Kidney tubule cell (primary cell): ENCODE measurements around the gene SQSTM1.

Experiments used
- DNase-seq: peaks from one replicate; pipeline ENCODE4 v3.0.0-alpha.2; 2018; ENCODE audit warnings: low spot score

SQSTM1 gene

GRCh38 chr5:179795049-179795862, 25.4 kb upstream of the SQSTM1 start:
- peak; percentile 59 for DNase-seq

GRCh38 chr5:179795863-179796833, 24.6 kb upstream of the SQSTM1 start:
- DNase-seq = peak; percentile 89

DNA sequence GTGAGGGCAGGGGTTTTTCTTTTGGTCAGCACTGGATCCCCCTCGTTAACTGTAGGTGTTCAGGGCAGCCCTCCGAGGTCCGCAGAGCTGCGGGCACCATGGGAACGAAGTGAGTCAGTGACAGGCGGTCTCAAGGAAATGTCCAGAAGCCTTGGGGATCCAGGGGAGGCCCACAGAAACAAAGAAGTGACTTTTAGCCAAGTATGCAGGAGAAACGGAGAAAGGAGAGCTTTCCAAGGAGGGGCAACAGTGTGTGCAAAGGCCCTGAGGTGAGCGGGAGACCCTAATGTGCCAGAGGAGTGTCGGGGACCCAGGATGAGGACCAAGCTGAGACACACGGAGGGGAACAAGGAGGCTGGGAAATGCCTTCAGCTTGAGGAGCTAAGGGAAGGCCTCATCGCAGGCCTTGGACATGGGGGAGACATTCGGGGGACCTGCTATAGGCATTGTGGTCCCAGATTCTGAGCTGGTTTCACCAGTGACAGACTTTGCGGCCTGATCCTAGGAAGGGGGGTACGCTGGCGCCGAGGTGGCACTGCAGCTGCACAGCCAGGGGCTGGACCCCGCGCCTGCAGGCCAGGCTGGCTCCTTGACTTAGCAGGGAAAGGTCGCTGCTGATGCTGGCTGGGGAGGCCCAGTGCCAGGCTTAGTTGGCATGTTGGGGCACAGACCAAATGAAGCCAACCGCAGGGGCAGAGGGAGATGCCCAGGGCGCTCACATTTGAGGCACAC, 23.7 kb upstream of the SQSTM1 start:
- no peak for DNase-seq

DNA sequence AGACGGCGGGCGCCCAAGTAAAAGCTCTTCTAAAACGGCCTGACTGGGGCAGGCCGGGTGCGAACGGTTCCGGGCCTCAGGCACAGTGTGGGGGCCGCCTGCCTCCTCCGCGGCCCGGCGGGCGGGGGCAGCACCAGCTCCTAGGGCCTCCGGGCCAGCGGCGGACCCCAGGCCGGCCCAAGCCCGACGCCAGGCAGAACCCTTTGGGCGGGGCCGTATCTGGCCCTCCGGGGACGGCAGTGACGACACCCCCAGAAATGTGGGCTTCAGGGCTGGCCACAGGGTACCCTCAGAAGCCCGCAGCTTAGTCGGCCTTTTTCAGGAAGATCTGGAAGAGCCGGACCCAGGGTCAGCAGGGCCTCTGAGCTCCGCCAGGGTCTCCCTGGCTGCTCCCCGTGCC, 23.0 kb upstream of the SQSTM1 start:
- DNase-seq = no peak

GRCh38 chr5:179798144-179798770, 22.4 kb upstream of the SQSTM1 start:
- DNase-seq = no peak

DNA sequence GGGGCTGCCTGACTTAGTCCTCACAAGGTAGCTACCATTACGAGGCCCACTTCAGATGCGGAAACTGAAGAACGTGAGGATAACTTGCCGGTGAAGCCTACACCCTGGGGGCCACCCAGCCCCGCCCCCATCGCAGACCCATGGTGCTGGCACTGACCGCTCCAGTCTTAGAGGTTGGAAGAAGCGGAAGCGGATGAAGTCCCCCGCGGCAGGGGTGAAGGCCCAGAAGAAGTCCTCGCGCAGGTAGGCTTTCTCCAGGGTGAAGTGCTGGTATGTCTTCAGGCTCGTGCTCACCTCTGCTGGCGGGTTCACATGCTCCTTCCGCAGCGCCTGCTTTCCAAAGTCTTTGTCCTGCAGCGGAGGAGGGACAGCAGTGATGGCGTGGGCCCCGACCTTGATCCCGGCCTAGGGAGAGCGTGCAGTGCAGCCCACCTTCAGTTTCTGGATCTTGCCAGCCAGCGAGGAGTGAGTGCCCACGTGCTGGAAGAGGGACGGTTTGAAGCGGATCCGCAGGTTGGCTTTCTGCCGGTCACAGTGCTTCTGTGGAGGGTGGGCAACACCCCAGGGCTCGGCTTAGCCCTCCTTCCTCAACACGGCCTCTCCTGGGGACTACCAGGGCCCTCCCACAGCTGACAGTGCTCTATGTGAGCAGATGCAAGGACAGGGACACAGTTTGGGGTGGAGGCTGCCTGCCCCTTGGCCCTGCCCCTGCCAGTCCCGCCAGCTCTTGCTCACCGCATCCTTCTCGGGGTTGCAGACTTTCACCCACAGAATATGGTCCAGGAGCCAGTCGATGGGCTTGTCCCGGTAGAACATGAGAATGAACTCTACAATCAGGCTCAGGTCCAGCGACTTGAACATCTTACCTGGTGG, 21.7 kb upstream of the SQSTM1 start:
- no peak for DNase-seq

DNA sequence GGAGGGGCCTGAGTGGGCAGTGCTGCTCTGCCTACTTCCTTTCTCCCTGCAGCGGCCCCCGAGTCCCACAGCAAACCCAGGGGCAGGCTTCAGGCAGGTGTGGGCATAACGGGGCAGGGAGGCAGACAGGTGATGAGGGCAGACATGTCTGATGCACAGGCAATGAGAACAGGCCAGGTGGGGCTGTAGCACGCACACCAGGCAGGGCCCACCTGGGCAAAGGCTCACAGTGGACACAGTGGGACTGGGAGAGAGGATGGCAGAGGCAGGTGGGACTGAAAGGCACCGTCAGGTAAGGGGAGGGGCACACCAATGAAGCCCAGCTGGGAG, 21.1 kb upstream of the SQSTM1 start:
- DNase-seq = no peak

DNA sequence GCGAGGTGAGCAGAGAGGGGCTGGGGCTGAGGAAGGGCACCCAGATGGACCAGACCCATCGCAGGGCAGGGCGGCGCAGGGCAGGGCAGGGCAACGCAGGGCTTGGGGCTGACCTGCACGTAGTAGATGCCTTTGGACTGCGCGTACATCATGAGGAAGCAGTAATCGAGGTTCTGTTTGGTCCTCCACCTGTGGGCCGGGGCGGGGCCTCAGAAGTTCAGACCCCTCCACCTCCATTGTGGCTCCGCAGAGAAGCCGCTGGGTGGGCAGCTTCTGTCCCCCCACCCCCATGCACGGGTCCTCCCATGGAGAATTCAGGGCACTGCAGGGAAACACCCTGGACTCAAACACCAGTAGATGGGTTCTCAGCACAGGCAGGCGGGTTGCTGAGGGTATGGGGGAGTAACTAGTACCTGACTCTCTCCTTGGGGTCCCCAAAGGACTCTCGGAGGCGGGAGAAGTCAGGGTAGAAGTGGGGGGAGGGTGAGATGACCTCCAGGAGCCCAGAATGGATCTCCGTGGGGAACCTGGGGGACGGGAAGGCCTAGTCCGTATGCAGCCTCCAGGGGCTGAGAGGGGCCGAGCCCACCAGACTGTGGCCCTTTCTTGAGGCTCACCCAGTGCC, 20.5 kb upstream of the SQSTM1 start:
- no peak for DNase-seq

DNA sequence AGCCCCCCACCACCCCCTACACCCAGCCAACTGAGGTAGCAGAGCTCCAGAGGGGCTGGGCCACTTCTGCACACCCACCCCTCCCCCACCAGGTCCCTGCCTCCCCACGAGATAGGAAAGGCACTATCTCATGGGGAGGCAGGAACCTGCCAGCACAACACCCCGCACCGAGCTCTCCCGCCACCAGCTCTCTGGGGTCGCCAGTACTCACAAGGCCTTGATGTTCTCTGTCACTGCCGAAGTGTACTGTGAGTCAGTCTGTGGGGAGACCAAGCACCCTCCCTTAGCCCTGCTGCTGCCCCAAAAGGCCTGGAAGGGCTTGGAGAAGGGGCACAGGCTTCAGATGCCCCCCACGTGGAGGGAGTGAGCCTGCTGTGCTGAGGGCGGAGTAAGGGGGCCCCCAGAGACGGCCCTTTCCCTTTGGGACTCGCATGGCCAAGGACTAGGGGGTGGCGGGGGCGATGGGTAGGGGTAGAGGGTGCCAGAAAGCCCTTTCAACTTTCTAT, 20.0 kb upstream of the SQSTM1 start:
- DNase-seq = no peak

- peak; percentile 58 for DNase-seq
Measured at GRCh38 chr5:179801304-179802206, 19.1 kb upstream of the SQSTM1 start.

GRCh38 chr5:179802207-179802883, 18.4 kb upstream of the SQSTM1 start:
- DNase-seq = peak; percentile 67

- DNase-seq = no peak
Measured at GRCh38 chr5:179802950-179803562, 17.6 kb upstream of the SQSTM1 start.

DNA sequence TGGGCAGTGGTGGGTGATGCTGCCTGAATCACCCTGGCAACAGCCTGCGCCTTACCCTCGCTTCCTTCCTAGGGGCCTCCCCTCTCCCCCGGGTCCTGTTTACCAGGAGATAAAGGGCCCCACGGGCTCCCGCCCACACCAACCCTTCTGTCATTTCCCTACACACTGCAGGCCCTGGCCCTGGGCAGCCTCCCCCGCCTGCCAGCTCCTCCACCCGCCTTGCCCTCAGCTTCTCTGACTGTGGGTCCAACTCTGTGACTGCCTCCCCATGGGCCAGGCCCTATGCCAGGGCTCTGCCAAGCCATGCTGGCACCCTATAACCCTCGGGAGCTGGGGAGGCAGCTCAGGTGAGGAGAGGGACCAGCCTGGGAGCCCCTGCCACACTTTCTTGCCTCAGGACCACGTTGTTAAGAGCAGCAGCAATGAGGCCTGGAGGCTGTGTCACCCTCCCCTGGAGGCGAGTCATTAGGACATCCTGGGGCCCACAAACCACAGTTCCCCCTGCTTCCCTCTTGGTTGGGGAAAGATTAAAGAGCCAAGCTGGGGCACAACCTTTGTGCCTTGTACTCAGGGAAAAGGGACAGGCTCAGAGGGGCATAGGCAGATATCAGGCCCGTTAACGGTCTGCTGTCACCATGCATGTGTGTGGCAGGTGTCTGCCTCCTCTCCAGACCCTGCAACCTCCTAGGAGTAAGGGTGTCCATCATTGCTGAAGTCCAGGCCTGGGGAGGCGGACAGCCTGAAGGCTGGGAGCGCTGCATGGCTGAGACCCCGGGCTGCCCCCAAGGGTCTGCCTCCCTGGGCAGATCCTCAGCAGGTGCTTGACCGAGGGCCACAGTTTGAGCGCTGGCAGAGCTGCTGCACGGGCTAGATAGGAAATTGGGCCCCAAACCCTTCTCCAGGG, 16.8 kb upstream of the SQSTM1 start:
- DNase-seq = peak; percentile 75

DNA sequence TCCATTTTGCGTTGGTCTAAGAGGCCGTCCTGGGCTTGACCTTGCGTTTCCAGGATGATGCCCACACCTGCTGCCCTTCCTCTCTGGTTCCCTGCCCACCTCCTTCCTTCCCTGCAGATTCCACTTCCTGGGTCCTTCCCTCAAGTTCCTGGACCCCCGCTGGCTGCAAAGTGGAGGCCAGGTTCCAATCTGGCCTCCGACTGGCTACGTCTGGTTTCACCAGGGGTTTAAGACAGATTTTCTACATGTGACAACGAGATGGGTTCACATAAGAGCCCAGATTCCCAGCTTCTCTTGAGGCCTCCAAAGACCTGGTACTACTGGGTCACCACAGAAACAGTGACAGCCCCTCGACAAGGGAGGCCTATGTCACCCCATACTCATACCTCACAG, 16.2 kb upstream of the SQSTM1 start:
- DNase-seq = no peak

DNA sequence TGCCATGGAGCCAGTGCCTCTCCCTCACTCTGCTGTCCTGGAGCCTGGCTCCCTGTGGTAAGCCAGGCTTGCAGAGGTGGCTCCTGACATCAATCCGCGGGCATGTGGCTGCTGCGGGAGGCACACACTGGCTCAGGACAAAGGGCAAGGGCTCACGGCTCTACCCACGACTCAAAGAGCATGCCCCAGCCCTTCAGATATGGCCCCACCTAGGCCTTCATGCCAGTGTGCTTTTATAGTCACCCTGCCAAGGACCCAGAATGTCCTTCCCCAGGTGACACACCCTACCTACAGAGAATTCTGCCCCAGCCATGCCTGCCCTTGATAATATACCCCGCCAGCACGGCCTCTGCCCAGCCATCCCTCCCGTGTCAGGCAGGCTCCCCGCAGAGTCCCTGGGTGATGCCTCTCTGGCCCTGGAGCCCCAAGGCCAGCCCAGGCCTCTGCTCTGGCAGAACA, 15.6 kb upstream of the SQSTM1 start:
- DNase-seq = peak; percentile 33

DNA sequence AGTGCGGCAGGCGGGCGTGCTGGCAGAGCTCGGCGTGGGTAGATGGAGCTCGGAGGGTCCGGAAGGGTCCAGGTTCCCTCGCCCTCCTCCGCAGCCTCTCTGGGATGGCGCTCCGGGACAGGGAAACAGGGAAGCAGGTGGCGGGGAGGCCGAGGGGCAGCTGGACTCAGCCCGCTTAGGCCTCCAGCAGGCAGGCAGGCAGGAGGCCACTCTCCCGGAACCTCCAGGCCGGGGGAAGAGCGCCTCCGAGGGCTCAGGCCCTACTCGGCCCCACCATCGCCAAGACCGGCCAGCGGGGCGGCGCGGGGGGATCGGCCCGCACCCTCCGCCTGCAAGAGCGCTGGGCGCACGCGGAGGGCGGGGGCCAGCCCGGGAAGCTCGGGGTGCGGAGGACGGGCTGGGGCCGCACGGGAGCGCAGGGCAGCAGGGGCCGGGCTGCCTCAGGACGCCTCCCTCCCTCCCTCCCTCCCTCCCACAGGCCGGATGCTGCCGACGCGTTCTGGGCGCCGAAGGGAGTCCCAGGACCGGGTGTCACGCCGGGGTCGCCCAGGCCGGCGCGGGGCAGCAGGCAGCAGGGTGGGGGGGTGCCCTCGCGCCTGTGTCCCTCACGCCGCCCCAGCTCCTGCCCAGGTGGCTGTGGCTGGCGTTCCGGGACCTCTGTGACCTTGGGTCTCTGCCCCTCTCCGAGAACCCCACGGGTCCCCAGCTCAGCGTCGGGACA, 15.0 kb upstream of the SQSTM1 start:
- DNase-seq = peak; percentile 49
